Endothelial cell of umbilical vein (primary cell): ENCODE results near the gene RNGTT. TPM values are rescaled to one million over a fixed set of nuclear protein-coding genes. Genes with fewer than 3 reads are reported as not detected.

Experiments
- BruUV-seq: library from RNA; stranded (reverse); fragments of 400-500 nt; replicated peaks from 2 replicates; lab custom pipeline; 2021; lab: Mats Ljungman, UMichigan
- CTCF ChIA-PET: fragments of 300-600, 350-600 bp; sonication (Branson Sonifier 250); formaldehyde crosslinking; loops from one replicate; lab custom pipeline; 2021; ENCODE audit warnings: antibody characterized with exemption, inconsistent platforms; lab: Charles Lee
- POLR2A ChIA-PET: fragments of 300-600, 350-600 bp; sonication (Branson Sonifier 250); formaldehyde crosslinking; loops from one replicate; lab custom pipeline; 2021; ENCODE audit warnings: antibody characterized with exemption, inconsistent platforms; lab: Charles Lee
- DNase-seq: peaks from one replicate; pipeline ENCODE4 v3.0.0-alpha.2; 2011; ENCODE audit warnings: low read depth, low spot score
- FAIRE-seq: peaks from 2 replicates; lab custom pipeline; 2011; peaks lifted over from hg19 to GRCh38; lab: Jason Lieb, UNC
- H2AFZ ChIP-seq: 2 replicates; pipeline ENCODE4 v1.6.0; 2012; ENCODE audit warnings: low read depth, low read length, control low read depth, inconsistent platforms
- H3K27ac ChIP-seq: 2 replicates; pipeline ENCODE4 v1.5.1; 2011; ENCODE audit warnings: low read depth, mild to moderate bottlenecking, control low read depth, low read length, moderate library complexity; ENCODE audit not compliant: insufficient read depth
- H3K27me3 ChIP-seq, 2 experiments: 2 replicates each; pipeline versions ENCODE4 v1.6.0 to v1.6.1; 2011; ENCODE audit warnings: low read length in 2 of 2, mixed read lengths in 1 of 2; ENCODE audit not compliant: control insufficient read depth in 2 of 2, insufficient read depth in 2 of 2
- H3K36me3 ChIP-seq, 2 experiments: 2 replicates in 1 of 2; 3 replicates in 1 of 2; pipeline ENCODE4 v1.5.1; 2011; ENCODE audit warnings: low read length in 2 of 2, mild to moderate bottlenecking in 1 of 2, moderate library complexity in 1 of 2; ENCODE audit not compliant: control insufficient read depth in 2 of 2, insufficient read depth in 2 of 2; ENCODE audit errors: extremely low read depth in 1 of 2
- H3K4me1 ChIP-seq: 3 replicates; pipeline ENCODE4 v1.5.1; 2011; ENCODE audit warnings: mild to moderate bottlenecking, low read length; ENCODE audit not compliant: control insufficient read depth, insufficient read depth; ENCODE audit errors: extremely low read depth
- H3K4me2 ChIP-seq: 2 replicates; pipeline ENCODE4 v1.6.1; 2011; ENCODE audit warnings: low read length, control low read depth, mixed read lengths; ENCODE audit not compliant: insufficient read depth
- H3K4me3 ChIP-seq, 3 experiments: fragments of 200-600 bp in 1 of 3; sonication (generic), shearing (Covaris generic) in 1 of 3; replicated peaks in 1 of 3; 2 replicates each; pipeline ENCODE4 v1.5.1; 2011 to 2016; ENCODE audit warnings: control low read depth in 3 of 3, low read length in 3 of 3, mild to moderate bottlenecking in 2 of 3, inconsistent platforms in 1 of 3, low read depth in 1 of 3, moderate library complexity in 1 of 3; ENCODE audit not compliant: insufficient read depth in 1 of 3
- H3K79me2 ChIP-seq: 2 replicates; pipeline ENCODE4 v1.6.0; 2012; ENCODE audit warnings: low read length, inconsistent platforms; ENCODE audit not compliant: control insufficient read depth, insufficient read depth
- H3K9ac ChIP-seq: replicated peaks from 2 replicates; pipeline ENCODE3; 2011; ENCODE audit warnings: low read length, control low read depth; ENCODE audit not compliant: insufficient read depth; ENCODE audit errors: extremely low read depth
- H3K9me1 ChIP-seq: replicated peaks from 3 replicates; pipeline ENCODE4 v1.6.0; 2011; ENCODE audit warnings: mild to moderate bottlenecking, low read length; ENCODE audit not compliant: control insufficient read depth, insufficient read depth; ENCODE audit errors: extremely low read depth
- H3K9me3 ChIP-seq: replicated peaks from 2 replicates; pipeline ENCODE4 v1.5.1; 2012; ENCODE audit warnings: low read length, inconsistent platforms; ENCODE audit not compliant: control insufficient read depth, insufficient read depth
- H4K20me1 ChIP-seq: replicated peaks from 2 replicates; pipeline ENCODE3; 2011; ENCODE audit warnings: mild to moderate bottlenecking, low read length; ENCODE audit not compliant: control insufficient read depth, insufficient read depth; ENCODE audit errors: extremely low read depth
- CTCF ChIP-seq, 2 donors: IDR thresholded peaks; 1 replicate in 1 of 2; 2 replicates in 1 of 2; pipeline ENCODE4 v1.5.1; 2011; ENCODE audit warnings: low read length in 2 of 2, mild to moderate bottlenecking in 2 of 2, moderate library complexity in 2 of 2, control low read depth in 1 of 2, inconsistent platforms in 1 of 2, low read depth in 1 of 2; ENCODE audit not compliant: insufficient read depth in 1 of 2; ENCODE audit errors: extremely low read depth in 1 of 2
- EZH2 ChIP-seq: IDR thresholded peaks from 2 replicates; pipeline ENCODE4 v1.6.1; 2012; ENCODE audit warnings: borderline replicate concordance, low read depth, mild to moderate bottlenecking, moderate library complexity, low read length, inconsistent platforms; ENCODE audit not compliant: severe bottlenecking
- FOS ChIP-seq: IDR thresholded peaks from 2 replicates; pipeline ENCODE4 v1.6.1; 2011; ENCODE audit warnings: mild to moderate bottlenecking, low read length, moderate library complexity, borderline replicate concordance; ENCODE audit not compliant: insufficient read depth
- GATA2 ChIP-seq: IDR thresholded peaks from 2 replicates; pipeline ENCODE4 v1.7.0; 2011; ENCODE audit warnings: low read depth, mild to moderate bottlenecking, moderate library complexity, mixed read lengths, low read length; ENCODE audit not compliant: insufficient read length, insufficient read depth
- JUN ChIP-seq: IDR thresholded peaks from 2 replicates; pipeline ENCODE4 v1.6.1; 2011; ENCODE audit warnings: borderline replicate concordance, low read depth; ENCODE audit not compliant: insufficient read length, insufficient read depth
- MAX ChIP-seq: IDR thresholded peaks from 2 replicates; pipeline ENCODE4 v1.6.1; 2011; ENCODE audit not compliant: insufficient read depth, insufficient read length
- MYC ChIP-seq: IDR thresholded peaks from one replicate; pipeline ENCODE4 v1.6.1; 2011; ENCODE audit warnings: mild to moderate bottlenecking, low read depth, low read length
- POLR2A ChIP-seq: IDR thresholded peaks from 2 replicates; pipeline ENCODE4 v1.6.1; 2012; ENCODE audit warnings: low read depth, mild to moderate bottlenecking, control low read depth, low read length
- POLR2AphosphoS5 ChIP-seq: IDR thresholded peaks from 2 replicates; pipeline ENCODE4 v1.6.1; 2012; ENCODE audit warnings: low read depth, mild to moderate bottlenecking, control low read depth, low read length, moderate library complexity; ENCODE audit not compliant: insufficient read depth
- dilution Hi-C: fragments of 300-500 bp; cut with MboI; formaldehyde crosslinking; loops from one replicate; pipeline ENCODE4 v1.15.0; 2019; ENCODE audit warnings: low sequenced_read_pairs; ENCODE audit not compliant: extremely low pct_ligation_motif_present
- intact Hi-C: fragments of 100-400 bp; cut with micrococcal nuclease; formaldehyde crosslinking; loops from one replicate; pipeline ENCODE4 v1.10.0; 2022
- polyA plus RNA-seq, 4 experiments: library from polyadenylated mRNA; depleted of rRNA in 3 of 4; stranded (reverse) in 3 of 4; unstranded in 1 of 4; fragments of >200 nt; gene quantifications; 2 replicates each; pipeline versions ENCODE4 v1.2.1 to v1.2.3, GENCODE V29; 2011 to 2012; ENCODE audit warnings: missing spikeins in 1 of 4
- total RNA-seq: library from RNA; stranded (reverse); gene quantifications from 2 replicates; pipeline ENCODE4 v1.2.3, GENCODE V29; 2021

The RNGTT gene
- total and polyA plus RNA-seq, 2 donors (not counting 3 experiments of a cell fraction or from before 2014, with no cell fraction given) = 2.1 to 13.1 TPM

GRCh38 chr6:88586371-88587149 lies 376.9 kb downstream of the RNGTT start:
- no peak overlapping the region for H3K27ac ChIP-seq
- intact Hi-C loops = no loop called here

More at GRCh38 chr6:88586371-88587149, 376.9 kb downstream of the RNGTT start:
- TF ChIP-seq CTCF (IDR thresholded peaks at IDR 0.05; ENCODE audit: extremely low read depth in 1 of 2, insufficient read depth in 1 of 2, low read depth in 1 of 2, low read length in 2 of 2) = no peak
- TF ChIP-seq EZH2 = no peak
- TF ChIP-seq MYC = no peak
- no peak for TF ChIP-seq JUN
- TF ChIP-seq MAX = no peak
- no peak for TF ChIP-seq POLR2A
- no peak for TF ChIP-seq POLR2AphosphoS5
- no peak for TF ChIP-seq GATA2
- no peak for TF ChIP-seq FOS
- Histone ChIP-seq H3K4me1 (no peaks in the 10 kb centered on the region), H2AFZ (no peak overlapping the region), H3K4me2 (no peak overlapping the region), H3K27me3 (no peaks in the 10 kb centered on the region), H4K20me1 (no peaks in the 10 kb centered on the region), H3K4me3 (no peak overlapping the region), H3K79me2 (no peaks in the 10 kb centered on the region), H3K9me3 (no peaks in the 10 kb centered on the region), H3K9ac (no peak overlapping the region), H3K9me1 (no peaks in the 10 kb centered on the region), H3K36me3 (no peaks in the 10 kb centered on the region)
- dilution Hi-C loops = no loop called here
- ChIA-PET CTCF (no interaction called here), POLR2A (no interaction called here)
- FAIRE-seq (no peak), DNase-seq (no peak)
- BruUV-seq = no TSS peak
